OCI-LY3 (cell line): ENCODE measurements around the gene EXOC6.

Experiments used
- H2AFZ ChIP-seq: fragments of 200-600, 300-600 bp; shearing (Covaris generic); 2 replicates; pipeline ENCODE4 v1.6.0; 2014; ENCODE audit warnings: antibody characterized with exemption, low read depth, low read length
- H3K27ac ChIP-seq: fragments of 200-600, 300-600 bp; sonication (generic); 2 replicates; pipeline ENCODE4 v1.5.1; 2014; ENCODE audit warnings: mild to moderate bottlenecking, low read length, moderate library complexity, mixed read lengths
- H3K27me3 ChIP-seq: fragments of 200-600, 300-600 bp; sonication (generic); 2 replicates; pipeline ENCODE4 v1.6.1; 2014; ENCODE audit warnings: low read depth, low read length, mixed read lengths
- H3K36me3 ChIP-seq: fragments of 200-600, 300-600 bp; sonication (generic); replicated peaks from 2 replicates; pipeline ENCODE3; 2014; ENCODE audit warnings: low read depth, low read length, mixed read lengths
- H3K4me1 ChIP-seq: fragments of 300-600, 200-600 bp; sonication (generic); 2 replicates; pipeline ENCODE4 v1.6.1; 2014; ENCODE audit warnings: low read length, mixed read lengths
- H3K4me2 ChIP-seq: fragments of 200-600, 300-600 bp; sonication (generic); 2 replicates; pipeline ENCODE4 v1.6.1; 2014; ENCODE audit warnings: low read length, mixed read lengths
- H3K4me3 ChIP-seq: fragments of 300-600, 200-600 bp; sonication (generic); 2 replicates; pipeline ENCODE4 v1.5.1; 2014; ENCODE audit warnings: antibody characterized with exemption, mild to moderate bottlenecking, low read length, moderate library complexity
- H3K79me2 ChIP-seq: fragments of 300-600, 200-600 bp; shearing (Covaris generic); 2 replicates; pipeline ENCODE4 v1.6.1; 2014; ENCODE audit warnings: mild to moderate bottlenecking, low read length, mixed read lengths
- H3K9ac ChIP-seq: fragments of 300-600, 200-600 bp; shearing (Covaris generic); 2 replicates; pipeline ENCODE4 v1.6.0; 2014; ENCODE audit warnings: mild to moderate bottlenecking, low read length, moderate library complexity
- H3K9me3 ChIP-seq: fragments of 200-600, 300-600 bp; shearing (Covaris generic); 2 replicates; pipeline ENCODE4 v1.6.1; 2014; ENCODE audit warnings: low read length, mixed read lengths; ENCODE audit not compliant: insufficient read depth
- H4K20me1 ChIP-seq: fragments of 200-600, 300-600 bp; sonication (generic); 2 replicates; pipeline ENCODE4 v1.6.1; 2016; ENCODE audit warnings: low read length, mixed read lengths; ENCODE audit not compliant: insufficient read depth
- CTCF ChIP-seq: fragments of 200-600, 300-600 bp; sonication (generic); IDR thresholded peaks from 2 replicates; pipeline ENCODE4 v1.5.1; 2014; ENCODE audit warnings: antibody characterized with exemption, low read length, low read depth
- EZH2phosphoT487 ChIP-seq: fragments of 200-600 bp; shearing (Covaris generic); IDR thresholded peaks from 2 replicates; pipeline ENCODE4 v1.6.1; 2018; ENCODE audit warnings: antibody characterized with exemption, mixed run types, low read depth

The EXOC6 gene

GRCh38 chr10:92965314-92965713 lies 117.0 kb downstream of the EXOC6 start:
- Histone ChIP-seq H2AFZ (no peak overlapping the region), H4K20me1 (no peaks in the 10 kb centered on the region), H3K27ac (no peak overlapping the region), H3K4me2 (peak overlapping the region; percentile 36; the same call in 1 of the 2 replicates), H3K79me2 (no peaks in the 10 kb centered on the region), H3K27me3 (no peaks in the 10 kb centered on the region), H3K9me3 (no peaks in the 10 kb centered on the region), H3K4me3 (no peak overlapping the region), H3K4me1 (peaks cover 7% of the 10 kb centered on the region), H3K9ac (no peak overlapping the region), H3K36me3 (no peaks in the 10 kb centered on the region)
- TF ChIP-seq EZH2phosphoT487 (no peak), CTCF (peak; percentile 67)

GRCh38 chr10:92967641-92968040 lies 119.3 kb downstream of the EXOC6 start:
- no peaks in the 10 kb centered on the region for H3K36me3 ChIP-seq
- TF ChIP-seq EZH2phosphoT487, result no peak
- TF ChIP-seq CTCF, result no peak
- no peak overlapping the region for H3K27ac ChIP-seq
- H3K4me3 ChIP-seq, result no peak overlapping the region
- H3K9ac ChIP-seq, result no peak overlapping the region
- no peaks in the 10 kb centered on the region for H3K9me3 ChIP-seq
- no peaks in the 10 kb centered on the region for H3K79me2 ChIP-seq
- H3K4me2 ChIP-seq, result no peak overlapping the region
- no peaks in the 10 kb centered on the region for H3K27me3 ChIP-seq
- no peaks in the 10 kb centered on the region for H4K20me1 ChIP-seq
- no peak overlapping the region for H2AFZ ChIP-seq
- H3K4me1 ChIP-seq, result peaks cover 14% of the 10 kb centered on the region

- peaks cover 4% of the 10 kb centered on the region for H3K36me3 ChIP-seq
- H3K79me2 ChIP-seq, result no peaks in the 10 kb centered on the region
- no peaks in the 10 kb centered on the region for H3K9me3 ChIP-seq
- H3K4me3 ChIP-seq, result no peak overlapping the region
- H2AFZ ChIP-seq, result no peak overlapping the region
- H3K4me2 ChIP-seq, result no peak overlapping the region
- H3K27ac ChIP-seq, result no peak overlapping the region
- peaks cover 14% of the 10 kb centered on the region for H3K4me1 ChIP-seq
- no peaks in the 10 kb centered on the region for H3K27me3 ChIP-seq
- no peaks in the 10 kb centered on the region for H4K20me1 ChIP-seq
- TF ChIP-seq CTCF (no peak), EZH2phosphoT487 (no peak)
- no peak overlapping the region for H3K9ac ChIP-seq
These were observed 120.8 kb downstream of the EXOC6 start for GRCh38 chr10:92969151-92969550.

- Histone ChIP-seq H2AFZ (no peak overlapping the region), H3K9me3 (no peaks in the 10 kb centered on the region), H3K79me2 (no peaks in the 10 kb centered on the region), H3K4me2 (no peak overlapping the region), H3K4me3 (no peak overlapping the region), H3K27me3 (no peaks in the 10 kb centered on the region), H3K4me1 (peaks cover 8% of the 10 kb centered on the region), H4K20me1 (no peaks in the 10 kb centered on the region), H3K9ac (no peak overlapping the region), H3K27ac (no peak overlapping the region), H3K36me3 (peaks cover 4% of the 10 kb centered on the region)
- TF ChIP-seq EZH2phosphoT487, result no peak
- TF ChIP-seq CTCF, result no peak
These were observed 122.2 kb downstream of the EXOC6 start for GRCh38 chr10:92970301-92971070.
